Lung (tissue), 12 donors: ENCODE data around the gene TDRD9. TPM values are rescaled to one million over a fixed set of nuclear protein-coding genes. Genes with fewer than 3 reads are reported as not detected.
"Not testable (repeated sequence)": the region's sequence is repeated elsewhere in the genome, so short reads cannot be mapped to it uniquely, and the experiment has no call there.

ENCODE experiments used
- ATAC-seq: fragments of 200-7000 bp; cut with Tn5 transposase; one replicate; pipeline ENCODE4 v1.9.1; 2020; ENCODE audit warnings: moderate number of reproducible peaks; ENCODE audit not compliant: insufficient read depth, low FRiP score
- DNase-seq, 3 donors: peaks; one replicate each; pipeline ENCODE4 v3.0.0-alpha.2; 2013 to 2017
- H3K27ac ChIP-seq, 2 donors: one replicate each; pipeline ENCODE4 v1.5.1; 2013; ENCODE audit warnings: mild to moderate bottlenecking in 2 of 2, moderate library complexity in 2 of 2, control low read depth in 1 of 2, inconsistent platforms in 1 of 2, low read depth in 1 of 2, low read length in 1 of 2
- H3K27me3 ChIP-seq, 3 donors: one replicate each; pipeline ENCODE4 v1.5.1; 2013; ENCODE audit warnings: low read length in 2 of 3; ENCODE audit not compliant: control insufficient read depth in 3 of 3, insufficient read depth in 3 of 3
- H3K36me3 ChIP-seq, 4 donors: one replicate each; pipeline ENCODE4 v1.5.1; 2013; ENCODE audit warnings: low read length in 4 of 4, mild to moderate bottlenecking in 1 of 4, moderate library complexity in 1 of 4; ENCODE audit not compliant: control insufficient read depth in 4 of 4, insufficient read depth in 4 of 4
- H3K4me1 ChIP-seq, 5 donors: one replicate each; pipeline ENCODE4 v1.5.1; 2013; ENCODE audit warnings: low read length in 5 of 5, mild to moderate bottlenecking in 2 of 5, moderate library complexity in 1 of 5; ENCODE audit not compliant: control insufficient read depth in 5 of 5, insufficient read depth in 5 of 5
- H3K4me3 ChIP-seq: one replicate; pipeline ENCODE4 v1.5.1; 2013; ENCODE audit warnings: mild to moderate bottlenecking, control low read depth, moderate library complexity
- H3K9ac ChIP-seq, 2 donors: one replicate each; pipeline ENCODE4 v1.5.1; 2013; ENCODE audit warnings: low read length in 2 of 2, control low read depth in 1 of 2; ENCODE audit not compliant: insufficient read depth in 1 of 2
- H3K9me3 ChIP-seq, 4 donors: one replicate each; pipeline ENCODE4 v1.5.1; 2013; ENCODE audit warnings: low read length in 3 of 4, mild to moderate bottlenecking in 1 of 4, moderate library complexity in 1 of 4; ENCODE audit not compliant: control insufficient read depth in 4 of 4, insufficient read depth in 3 of 4
- WGBS, 2 donors: extraction: QIAGEN DNeasy Blood & Tissue Kit; methylation state at CpG; one replicate each; pipeline ENCODE4 v1.1.7; 2013; 5-methylcytosine and 5-hydroxymethylcytosine counted together
- polyA plus RNA-seq, 2 donors: library from polyadenylated mRNA; stranded (reverse); fragments of 200-250 nt; gene quantifications; one replicate each; pipeline ENCODE4 v1.2.1, GENCODE V29; 2013
- total RNA-seq, 2 donors: library from RNA; depleted of rRNA in 1 of 2; stranded (reverse); fragments of >200 nt in 1 of 2; gene quantifications; one replicate each; pipeline ENCODE4 v1.2.1, GENCODE V29; 2014 to 2021
- TF ChIP-seq, protein P1 (sequence below): IDR thresholded peaks from 2 replicates; pipeline ENCODE4 v1.5.1; 2012; ENCODE audit warnings: mild to moderate bottlenecking; ENCODE audit errors: control extremely low read depth, extremely low read depth
- donor health status: control.
- donor health status: control.
- donor health status: Bipolar disorder and iron deficiency.
- donor health status: healthy.
- donor health status: DM: yes; HTN: yes; CAD: no.

Gene TDRD9
- total and polyA plus RNA-seq, 4 donors = 2.3 to 8.6 (median 5.3) TPM

DNA sequence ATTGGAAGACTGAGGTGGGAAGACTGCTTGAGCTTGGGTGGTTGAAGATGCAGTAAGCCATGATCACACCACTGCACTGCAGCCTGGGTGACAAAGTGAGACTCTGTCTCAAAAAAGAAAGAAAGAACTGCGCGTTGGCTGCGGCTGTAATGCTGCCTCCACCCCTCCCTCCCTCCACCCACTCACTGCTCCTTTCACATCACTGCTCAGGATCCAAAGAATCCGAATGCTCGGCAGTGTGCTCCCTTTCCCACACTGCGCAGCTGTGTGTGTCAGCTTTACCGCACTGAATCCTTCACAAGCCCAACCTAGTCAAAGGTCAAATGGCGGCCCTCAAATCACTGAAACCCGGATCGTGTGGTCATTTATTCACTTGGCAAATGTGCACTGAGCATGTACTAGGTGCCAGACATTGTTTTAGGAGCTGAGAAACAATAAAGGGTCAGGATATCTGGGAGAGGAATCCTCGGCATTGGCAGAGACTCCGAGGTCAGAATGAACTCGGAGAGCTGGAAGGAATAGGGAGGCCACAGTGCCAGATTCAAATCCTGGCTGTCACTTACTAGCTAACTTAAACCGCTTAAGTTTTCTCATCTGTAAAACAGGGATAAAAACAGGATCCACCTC lies 11.5 kb upstream of the TDRD9 start:
- Histone ChIP-seq H3K9ac (no peak overlapping the region), H3K36me3 (peaks cover 11 to 29% (median 19%) of the 10 kb centered on the region in 4 donors), H3K27ac (no peak overlapping the region), H3K4me3 (no peak overlapping the region), H3K9me3 (no peaks in the 10 kb centered on the region), H3K27me3 (no peaks in the 10 kb centered on the region), H3K4me1 (peaks cover 0 to 7% (median 4%) of the 10 kb centered on the region in 5 donors)
- TF ChIP-seq, protein P1, sequence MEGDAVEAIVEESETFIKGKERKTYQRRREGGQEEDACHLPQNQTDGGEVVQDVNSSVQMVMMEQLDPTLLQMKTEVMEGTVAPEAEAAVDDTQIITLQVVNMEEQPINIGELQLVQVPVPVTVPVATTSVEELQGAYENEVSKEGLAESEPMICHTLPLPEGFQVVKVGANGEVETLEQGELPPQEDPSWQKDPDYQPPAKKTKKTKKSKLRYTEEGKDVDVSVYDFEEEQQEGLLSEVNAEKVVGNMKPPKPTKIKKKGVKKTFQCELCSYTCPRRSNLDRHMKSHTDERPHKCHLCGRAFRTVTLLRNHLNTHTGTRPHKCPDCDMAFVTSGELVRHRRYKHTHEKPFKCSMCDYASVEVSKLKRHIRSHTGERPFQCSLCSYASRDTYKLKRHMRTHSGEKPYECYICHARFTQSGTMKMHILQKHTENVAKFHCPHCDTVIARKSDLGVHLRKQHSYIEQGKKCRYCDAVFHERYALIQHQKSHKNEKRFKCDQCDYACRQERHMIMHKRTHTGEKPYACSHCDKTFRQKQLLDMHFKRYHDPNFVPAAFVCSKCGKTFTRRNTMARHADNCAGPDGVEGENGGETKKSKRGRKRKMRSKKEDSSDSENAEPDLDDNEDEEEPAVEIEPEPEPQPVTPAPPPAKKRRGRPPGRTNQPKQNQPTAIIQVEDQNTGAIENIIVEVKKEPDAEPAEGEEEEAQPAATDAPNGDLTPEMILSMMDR = no peak
- ATAC-seq (no peak), DNase-seq (no peak)
- WGBS, 2 donors = 84 to 90% methylated on average over 14 of the region's 14 CpGs

DNA sequence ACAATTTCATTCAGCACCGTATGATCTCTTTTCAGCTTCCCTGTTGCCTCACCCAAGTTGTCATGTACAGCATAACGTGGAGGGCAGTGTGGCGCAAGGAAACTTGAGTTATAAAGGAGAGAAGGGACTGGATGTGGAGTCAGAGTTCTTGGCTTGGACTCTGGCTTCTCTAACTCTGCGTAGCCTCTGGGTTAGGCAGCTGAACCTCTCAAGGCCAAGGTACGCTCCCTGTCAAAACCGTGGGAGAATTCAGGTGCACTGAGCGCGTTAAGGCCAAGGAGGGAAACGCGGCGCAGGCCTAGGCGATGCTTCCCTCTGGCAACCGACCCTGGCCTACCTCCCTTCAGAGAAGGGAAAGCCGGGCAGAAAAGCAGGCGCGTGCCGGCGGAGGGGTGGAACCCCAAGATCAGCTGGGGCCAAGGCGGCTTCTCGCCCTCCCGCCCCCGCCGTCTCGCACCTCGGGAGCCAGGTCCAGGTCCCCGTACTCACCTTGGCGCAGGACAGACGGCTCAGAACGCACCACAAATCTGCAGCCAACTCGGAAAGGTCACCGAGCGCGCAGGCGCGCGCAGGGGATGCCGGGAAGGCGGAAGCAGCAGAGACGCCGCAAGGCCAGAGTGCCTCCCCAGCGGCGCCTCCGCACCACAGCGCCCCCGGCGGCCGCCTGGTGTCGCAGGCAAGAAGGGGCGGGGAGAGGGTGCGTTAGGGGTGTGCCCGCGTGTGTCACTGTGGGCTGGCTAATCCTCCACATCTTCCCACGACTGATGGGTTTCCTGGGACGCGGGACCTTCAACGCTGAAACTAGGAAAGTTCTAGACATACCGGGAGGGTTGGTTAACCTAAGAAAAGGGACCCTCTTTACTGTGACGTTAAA lies 7.0 kb upstream of the TDRD9 start:
- DNase-seq (peak; percentile 90 to 96 (median 94)), ATAC-seq (peak; percentile 100)
- peak overlapping the region; percentile 77 to 87 for H3K27ac ChIP-seq
- H3K27me3 ChIP-seq = no peaks in the 10 kb centered on the region
- peaks cover 0 to 7% (median 4%) of the 10 kb centered on the region in 5 donors for H3K4me1 ChIP-seq
- H3K4me3 ChIP-seq = peak overlapping the region; percentile 93
- H3K9ac ChIP-seq = peak overlapping the region; percentile 78 to 93
- TF ChIP-seq, protein P1 = peak; percentile 91
- no peaks in the 10 kb centered on the region for H3K9me3 ChIP-seq
- 1 to 2% methylated on average over 56 to 58 of the region's 58 CpGs for WGBS, 2 donors
- H3K36me3 ChIP-seq = peaks cover 0 to 11% (median 7%) of the 10 kb centered on the region in 4 donors

DNA sequence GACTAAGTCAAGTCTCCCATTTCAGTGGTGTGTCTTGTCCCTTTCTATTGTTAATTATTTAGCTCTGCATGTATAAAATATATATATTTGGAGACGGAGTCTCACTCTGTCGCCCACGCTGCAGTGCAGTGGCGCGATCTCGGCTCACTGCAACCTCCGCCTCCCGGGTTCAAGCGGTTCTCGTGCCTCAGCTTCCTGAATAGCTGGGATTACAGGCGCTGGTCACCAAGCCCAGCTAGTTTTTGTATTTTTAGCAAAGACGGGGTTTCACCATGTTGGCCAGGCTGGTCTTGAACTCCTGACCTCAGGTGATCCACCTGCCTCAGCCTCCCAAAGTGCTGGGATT lies 6.4 kb upstream of the TDRD9 start:
- H3K4me3 ChIP-seq, H3K9me3 ChIP-seq, H3K9ac ChIP-seq, H3K27me3 ChIP-seq, ATAC-seq, H3K27ac ChIP-seq, H3K4me1 ChIP-seq, DNase-seq: not testable (repeated sequence)
- WGBS, 2 donors = 68% methylated on average over 12 of the region's 12 CpGs
- peaks cover 0 to 11% (median 6%) of the 10 kb centered on the region in 4 donors for H3K36me3 ChIP-seq

DNA sequence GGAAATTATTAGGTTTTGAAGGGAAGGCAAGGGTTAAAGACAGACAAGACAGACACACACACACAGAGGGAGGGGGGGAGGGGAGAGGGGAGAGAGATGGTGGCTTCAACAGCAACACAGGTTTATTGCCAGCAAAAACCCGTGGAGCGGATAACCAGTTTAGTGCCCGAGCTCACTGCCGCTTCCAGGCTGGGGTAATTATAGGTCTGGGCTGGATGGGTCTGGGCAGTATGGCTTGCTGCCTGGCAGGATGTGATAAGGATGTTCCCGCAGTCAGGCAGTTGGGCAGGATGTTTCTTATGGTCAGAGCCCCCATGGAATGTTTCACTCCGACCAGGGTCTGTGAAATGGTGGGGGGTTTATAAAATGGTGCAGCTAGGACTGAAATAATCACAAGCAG lies 4.4 kb upstream of the TDRD9 start:
- H3K36me3 ChIP-seq = peaks cover 0 to 2% (median 0%) of the 10 kb centered on the region in 4 donors
- peaks cover 0 to 7% (median 4%) of the 10 kb centered on the region in 5 donors for H3K4me1 ChIP-seq
- peak overlapping the region in 1 of 2 donors; percentile 35 for H3K27ac ChIP-seq
- ATAC-seq (no peak), DNase-seq (peak in 2 of 3 donors; percentile 30 to 50)
- TF ChIP-seq, protein P1 = no peak
- WGBS, 2 donors = 11 to 20% methylated on average over 6 of the region's 6 CpGs
- H3K9me3 ChIP-seq = no peaks in the 10 kb centered on the region
- no peak overlapping the region for H3K4me3 ChIP-seq
- H3K9ac ChIP-seq = no peak overlapping the region
- H3K27me3 ChIP-seq = no peaks in the 10 kb centered on the region
